Liver (tissue), 3 donors: ENCODE data around the gene AMELY.

Source experiments
- GABPA ChIP-seq, 2 donors: IDR thresholded peaks in 1 of 2; conservative IDR thresholded peaks in 1 of 2; 2 replicates each; pipeline ENCODE4 v1.6.1; 2016; ENCODE audit warnings: antibody characterized with exemption in 2 of 2, mild to moderate bottlenecking in 1 of 2, moderate library complexity in 1 of 2
- HNF4A ChIP-seq, 2 donors: conservative IDR thresholded peaks; 2 replicates each; pipeline ENCODE4 v1.6.1; 2016; ENCODE audit warnings: antibody characterized with exemption in 2 of 2, mild to moderate bottlenecking in 2 of 2
- NR2F2 ChIP-seq: IDR thresholded peaks from 2 replicates; pipeline ENCODE4 v1.6.1; 2016; ENCODE audit warnings: antibody characterized with exemption
- RAD21 ChIP-seq, 2 donors: IDR thresholded peaks; 2 replicates each; pipeline ENCODE4 v1.6.1; 2016; ENCODE audit warnings: antibody characterized with exemption in 2 of 2, mild to moderate bottlenecking in 2 of 2
- TAF1 ChIP-seq: conservative IDR thresholded peaks from 2 replicates; pipeline ENCODE4 v1.6.1; 2016; ENCODE audit warnings: antibody characterized with exemption, mild to moderate bottlenecking
- YY1 ChIP-seq: IDR thresholded peaks from 2 replicates; pipeline ENCODE4 v1.6.1; 2016; ENCODE audit warnings: antibody characterized with exemption, mild to moderate bottlenecking
- TF ChIP-seq, protein P1 (sequence below): fragments of 150-350 bp; IDR thresholded peaks from 2 replicates; pipeline ENCODE4 v1.5.1; 2017; ENCODE audit warnings: improper control_type of control experiment, low read depth, low read length; ENCODE audit not compliant: missing input control
- TF ChIP-seq, protein P2 (sequence below): IDR thresholded peaks from 2 replicates; pipeline ENCODE4 v1.6.1; 2016; ENCODE audit warnings: antibody characterized with exemption, mild to moderate bottlenecking
- donor health status: healthy.
- donor health status: healthy.

DNA sequence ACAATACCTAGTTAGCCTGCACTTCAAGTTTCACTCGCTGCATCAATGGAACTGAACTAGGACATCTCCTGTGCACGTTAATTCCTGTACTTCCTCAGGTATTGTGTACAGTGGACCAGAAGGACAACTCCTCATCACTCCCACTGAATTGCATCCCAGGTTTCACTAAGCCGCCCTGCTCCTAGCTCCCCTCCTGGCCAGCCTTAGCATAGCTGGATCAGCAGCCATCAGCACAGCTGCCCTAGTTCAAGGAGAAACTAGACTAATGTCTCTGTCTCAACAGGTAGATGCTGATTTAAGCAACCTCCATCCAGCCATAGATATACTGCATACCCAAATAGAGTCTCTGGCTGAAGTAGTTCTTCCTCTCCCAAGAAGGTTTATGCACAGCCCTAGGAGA is 17.1 kb downstream of the AMELY start:
- TF ChIP-seq, protein P1, sequence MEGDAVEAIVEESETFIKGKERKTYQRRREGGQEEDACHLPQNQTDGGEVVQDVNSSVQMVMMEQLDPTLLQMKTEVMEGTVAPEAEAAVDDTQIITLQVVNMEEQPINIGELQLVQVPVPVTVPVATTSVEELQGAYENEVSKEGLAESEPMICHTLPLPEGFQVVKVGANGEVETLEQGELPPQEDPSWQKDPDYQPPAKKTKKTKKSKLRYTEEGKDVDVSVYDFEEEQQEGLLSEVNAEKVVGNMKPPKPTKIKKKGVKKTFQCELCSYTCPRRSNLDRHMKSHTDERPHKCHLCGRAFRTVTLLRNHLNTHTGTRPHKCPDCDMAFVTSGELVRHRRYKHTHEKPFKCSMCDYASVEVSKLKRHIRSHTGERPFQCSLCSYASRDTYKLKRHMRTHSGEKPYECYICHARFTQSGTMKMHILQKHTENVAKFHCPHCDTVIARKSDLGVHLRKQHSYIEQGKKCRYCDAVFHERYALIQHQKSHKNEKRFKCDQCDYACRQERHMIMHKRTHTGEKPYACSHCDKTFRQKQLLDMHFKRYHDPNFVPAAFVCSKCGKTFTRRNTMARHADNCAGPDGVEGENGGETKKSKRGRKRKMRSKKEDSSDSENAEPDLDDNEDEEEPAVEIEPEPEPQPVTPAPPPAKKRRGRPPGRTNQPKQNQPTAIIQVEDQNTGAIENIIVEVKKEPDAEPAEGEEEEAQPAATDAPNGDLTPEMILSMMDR, result no peak
- TF ChIP-seq YY1 (no peak), GABPA (IDR thresholded peaks at IDR 0.05 in 1 of 2, conservative IDR thresholded peaks at IDR 0.05 in 1 of 2) (no peak), NR2F2 (no peak), HNF4A (conservative IDR thresholded peaks at IDR 0.05) (no peak), TAF1 (no peak), RAD21 (IDR thresholded peaks at IDR 0.05) (no peak)
- TF ChIP-seq, protein P2, sequence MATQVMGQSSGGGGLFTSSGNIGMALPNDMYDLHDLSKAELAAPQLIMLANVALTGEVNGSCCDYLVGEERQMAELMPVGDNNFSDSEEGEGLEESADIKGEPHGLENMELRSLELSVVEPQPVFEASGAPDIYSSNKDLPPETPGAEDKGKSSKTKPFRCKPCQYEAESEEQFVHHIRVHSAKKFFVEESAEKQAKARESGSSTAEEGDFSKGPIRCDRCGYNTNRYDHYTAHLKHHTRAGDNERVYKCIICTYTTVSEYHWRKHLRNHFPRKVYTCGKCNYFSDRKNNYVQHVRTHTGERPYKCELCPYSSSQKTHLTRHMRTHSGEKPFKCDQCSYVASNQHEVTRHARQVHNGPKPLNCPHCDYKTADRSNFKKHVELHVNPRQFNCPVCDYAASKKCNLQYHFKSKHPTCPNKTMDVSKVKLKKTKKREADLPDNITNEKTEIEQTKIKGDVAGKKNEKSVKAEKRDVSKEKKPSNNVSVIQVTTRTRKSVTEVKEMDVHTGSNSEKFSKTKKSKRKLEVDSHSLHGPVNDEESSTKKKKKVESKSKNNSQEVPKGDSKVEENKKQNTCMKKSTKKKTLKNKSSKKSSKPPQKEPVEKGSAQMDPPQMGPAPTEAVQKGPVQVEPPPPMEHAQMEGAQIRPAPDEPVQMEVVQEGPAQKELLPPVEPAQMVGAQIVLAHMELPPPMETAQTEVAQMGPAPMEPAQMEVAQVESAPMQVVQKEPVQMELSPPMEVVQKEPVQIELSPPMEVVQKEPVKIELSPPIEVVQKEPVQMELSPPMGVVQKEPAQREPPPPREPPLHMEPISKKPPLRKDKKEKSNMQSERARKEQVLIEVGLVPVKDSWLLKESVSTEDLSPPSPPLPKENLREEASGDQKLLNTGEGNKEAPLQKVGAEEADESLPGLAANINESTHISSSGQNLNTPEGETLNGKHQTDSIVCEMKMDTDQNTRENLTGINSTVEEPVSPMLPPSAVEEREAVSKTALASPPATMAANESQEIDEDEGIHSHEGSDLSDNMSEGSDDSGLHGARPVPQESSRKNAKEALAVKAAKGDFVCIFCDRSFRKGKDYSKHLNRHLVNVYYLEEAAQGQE, result no peak
